Stimulated activated CD4-positive, alpha-beta T cell treated with anti-CD3 and anti-CD28 coated beads, Interleukin-2, amount 100 ng/mL, for 24 hours (primary cell): ENCODE results near the gene SLC25A17.
"Not testable (repeated sequence)": the region's sequence is repeated elsewhere in the genome, so short reads cannot be mapped to it uniquely, and the experiment has no call there.

Experiments used
- DNase-seq, 2 donors: peaks; one replicate each; pipeline ENCODE4 v3.0.0-alpha.2; 2020

Gene SLC25A17

GRCh38 chr22:40818192-40818746 lies 877 bp downstream of the SLC25A17 start:
- DNase-seq, result no peak

- DNase-seq, result no peak
These were observed 1.4 kb downstream of the SLC25A17 start for GRCh38 chr22:40817737-40818136.

- no peak for DNase-seq
These were observed 5.2 kb downstream of the SLC25A17 start for GRCh38 chr22:40813912-40814315.

- DNase-seq, result no peak
These were observed 10.9 kb downstream of the SLC25A17 start for GRCh38 chr22:40808018-40808841.

GRCh38 chr22:40806711-40807110 lies 12.4 kb downstream of the SLC25A17 start:
- DNase-seq, result no peak

GRCh38 chr22:40805699-40806203 lies 13.4 kb downstream of the SLC25A17 start:
- DNase-seq, result no peak

- DNase-seq, result no peak
These were observed 13.9 kb downstream of the SLC25A17 start for GRCh38 chr22:40805239-40805638.

GRCh38 chr22:40803321-40803720 lies 15.8 kb downstream of the SLC25A17 start:
- no peak for DNase-seq

GRCh38 chr22:40799008-40799407 lies 20.1 kb downstream of the SLC25A17 start:
- DNase-seq, result no peak

- no peak for DNase-seq
These were observed 21.7 kb downstream of the SLC25A17 start for GRCh38 chr22:40797427-40797826.

GRCh38 chr22:40792451-40792850 lies 26.7 kb downstream of the SLC25A17 start:
- no peak for DNase-seq

- no peak for DNase-seq
These were observed 27.9 kb downstream of the SLC25A17 start for GRCh38 chr22:40791241-40791640.

GRCh38 chr22:40789131-40789530 lies 30.0 kb downstream of the SLC25A17 start:
- no peak for DNase-seq

GRCh38 chr22:40782521-40782920 lies 36.6 kb downstream of the SLC25A17 start:
- DNase-seq, result no peak

GRCh38 chr22:40781749-40782148 lies 37.4 kb downstream of the SLC25A17 start:
- not testable (repeated sequence) for DNase-seq

- DNase-seq, result no peak
These were observed 49.4 kb downstream of the SLC25A17 start for GRCh38 chr22:40769761-40770160.

GRCh38 chr22:40768206-40768605 lies 50.9 kb downstream of the SLC25A17 start:
- DNase-seq, result no peak

GRCh38 chr22:40766956-40767355 lies 52.2 kb downstream of the SLC25A17 start:
- DNase-seq, result no peak

- no peak for DNase-seq
These were observed 54.2 kb downstream of the SLC25A17 start for GRCh38 chr22:40764763-40765441.

GRCh38 chr22:40759294-40759840 lies 59.8 kb downstream of the SLC25A17 start:
- no peak for DNase-seq

GRCh38 chr22:40758851-40759250 lies 60.3 kb downstream of the SLC25A17 start:
- DNase-seq, result not testable (repeated sequence)

- no peak for DNase-seq
These were observed 60.8 kb downstream of the SLC25A17 start for GRCh38 chr22:40758390-40758789.

GRCh38 chr22:40757071-40757470 lies 62.1 kb downstream of the SLC25A17 start:
- no peak for DNase-seq
